ENCODE results near the gene ENPEP. TPM values are rescaled to one million over a fixed set of nuclear protein-coding genes. Genes with fewer than 3 reads are reported as not detected.

ENPEP gene
- total and polyA plus RNA-seq, 10 of the 15 experiments (the other 5 are each of a cell fraction or from before 2014, with no cell fraction given) = 0.03 TPM; not detected in 9

- Histone ChIP-seq H3K27ac (ENCODE audit: control insufficient read depth, insufficient read depth) (no peak overlapping the region), H3K36me3 (ENCODE audit: control insufficient read depth in 2 of 2, insufficient read depth in 2 of 2, low read length in 1 of 2) (no peaks in the 10 kb centered on the region), H3K4me3 (no peak overlapping the region), H2AFZ (ENCODE audit: control insufficient read depth, low read depth, low read length) (no peak overlapping the region), H3K79me2 (ENCODE audit: control insufficient read depth, insufficient read depth, low read length) (no peaks in the 10 kb centered on the region), H3K9ac (ENCODE audit: control insufficient read depth, insufficient read depth, low read length) (no peak overlapping the region), H3K4me1 (ENCODE audit: control insufficient read depth, insufficient read depth, low read length) (no peaks in the 10 kb centered on the region), H3K4me2 (ENCODE audit: control insufficient read depth, insufficient read depth) (no peak overlapping the region), H3K9me3 (replicated peaks; ENCODE audit: control insufficient read depth, insufficient read depth, low read length) (no peaks in the 10 kb centered on the region), H4K20me1 (ENCODE audit: control insufficient read depth, insufficient read depth) (no peaks in the 10 kb centered on the region), H3K27me3 (replicated peaks in 1 of 2; ENCODE audit: control insufficient read depth in 2 of 2, insufficient read depth in 2 of 2, low read length in 1 of 2) (no peaks in the 10 kb centered on the region)
- no peak for FAIRE-seq
- WGBS (ENCODE audit: insufficient coverage, insufficient replicate concordance, low lambda C conversion rate, missing lambda C conversion rate) = 59% methylated on average over 2 of the region's 2 CpGs
- ATAC-seq = no peak
- in situ Hi-C loops (cut with MboI) = no loop called here
- no TSS peak for BruUV-seq (replicated peaks)
- intact Hi-C loops (cut with micrococcal nuclease; ENCODE audit: unreplicated experiment) = no loop called here
- CTCF ChIA-PET = interaction anchor here (0.6 to 17.0 kb wide), 7 partner anchors 9 to 639 kb away, joined by 3 to 812 read pairs (median 6); no protein-coding TSS in a partner anchor
- RAD21 ChIA-PET (ENCODE audit: unreplicated experiment) = no interaction called here
- SMC1A ChIA-PET (ENCODE audit: uncharacterized antibody, unreplicated experiment) = interaction anchor here (1.1 to 7.3 kb wide), 8 partner anchors 11 to 521 kb away, joined by 3 to 79 read pairs (median 4); no protein-coding TSS in a partner anchor
- no peak for DNase-seq (ENCODE audit: low read depth, low spot score)
- POLR2A ChIA-PET = interaction anchor here (0.7 to 1.1 kb wide), 2 partner anchors 13 to 1983 kb away, joined by 3 read pairs; no protein-coding TSS in a partner anchor
- TF ChIP-seq, protein P1, sequence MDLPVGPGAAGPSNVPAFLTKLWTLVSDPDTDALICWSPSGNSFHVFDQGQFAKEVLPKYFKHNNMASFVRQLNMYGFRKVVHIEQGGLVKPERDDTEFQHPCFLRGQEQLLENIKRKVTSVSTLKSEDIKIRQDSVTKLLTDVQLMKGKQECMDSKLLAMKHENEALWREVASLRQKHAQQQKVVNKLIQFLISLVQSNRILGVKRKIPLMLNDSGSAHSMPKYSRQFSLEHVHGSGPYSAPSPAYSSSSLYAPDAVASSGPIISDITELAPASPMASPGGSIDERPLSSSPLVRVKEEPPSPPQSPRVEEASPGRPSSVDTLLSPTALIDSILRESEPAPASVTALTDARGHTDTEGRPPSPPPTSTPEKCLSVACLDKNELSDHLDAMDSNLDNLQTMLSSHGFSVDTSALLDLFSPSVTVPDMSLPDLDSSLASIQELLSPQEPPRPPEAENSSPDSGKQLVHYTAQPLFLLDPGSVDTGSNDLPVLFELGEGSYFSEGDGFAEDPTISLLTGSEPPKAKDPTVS (IDR thresholded peaks at IDR 0.05; ENCODE audit: low read depth, low read length) = no peak
- TF ChIP-seq CUX1 (IDR thresholded peaks at IDR 0.05; ENCODE audit: insufficient replicate concordance, low read depth, low read length) (no peak), ZSCAN29 (IDR thresholded peaks at IDR 0.05) (no peak), RB1 (IDR thresholded peaks at IDR 0.05; ENCODE audit: borderline replicate concordance) (no peak), NR2C1 (IDR thresholded peaks at IDR 0.05) (no peak), SPI1 (IDR thresholded peaks at IDR 0.05; ENCODE audit: borderline replicate concordance, insufficient read depth, low read depth, low read length) (no peak), CHD4 (IDR thresholded peaks at IDR 0.05) (no peak), BHLHE40 (IDR thresholded peaks at IDR 0.05; ENCODE audit: borderline replicate concordance in 1 of 2, low read depth in 2 of 2, low read length in 1 of 2) (no peak), CEBPB (IDR thresholded peaks at IDR 0.05; ENCODE audit: borderline replicate concordance in 1 of 2, low read depth in 2 of 2, low read length in 2 of 2) (no peak), GATAD2B (conservative IDR thresholded peaks at IDR 0.05; ENCODE audit: low read depth) (no peak)
- TF ChIP-seq, protein P2, sequence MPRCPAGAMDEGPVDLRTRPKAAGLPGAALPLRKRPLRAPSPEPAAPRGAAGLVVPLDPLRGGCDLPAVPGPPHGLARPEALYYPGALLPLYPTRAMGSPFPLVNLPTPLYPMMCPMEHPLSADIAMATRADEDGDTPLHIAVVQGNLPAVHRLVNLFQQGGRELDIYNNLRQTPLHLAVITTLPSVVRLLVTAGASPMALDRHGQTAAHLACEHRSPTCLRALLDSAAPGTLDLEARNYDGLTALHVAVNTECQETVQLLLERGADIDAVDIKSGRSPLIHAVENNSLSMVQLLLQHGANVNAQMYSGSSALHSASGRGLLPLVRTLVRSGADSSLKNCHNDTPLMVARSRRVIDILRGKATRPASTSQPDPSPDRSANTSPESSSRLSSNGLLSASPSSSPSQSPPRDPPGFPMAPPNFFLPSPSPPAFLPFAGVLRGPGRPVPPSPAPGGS (IDR thresholded peaks at IDR 0.05; ENCODE audit: borderline replicate concordance, insufficient read depth, low read depth, low read length, poor library complexity, severe bottlenecking) = no peak
- TF ChIP-seq, protein P3, sequence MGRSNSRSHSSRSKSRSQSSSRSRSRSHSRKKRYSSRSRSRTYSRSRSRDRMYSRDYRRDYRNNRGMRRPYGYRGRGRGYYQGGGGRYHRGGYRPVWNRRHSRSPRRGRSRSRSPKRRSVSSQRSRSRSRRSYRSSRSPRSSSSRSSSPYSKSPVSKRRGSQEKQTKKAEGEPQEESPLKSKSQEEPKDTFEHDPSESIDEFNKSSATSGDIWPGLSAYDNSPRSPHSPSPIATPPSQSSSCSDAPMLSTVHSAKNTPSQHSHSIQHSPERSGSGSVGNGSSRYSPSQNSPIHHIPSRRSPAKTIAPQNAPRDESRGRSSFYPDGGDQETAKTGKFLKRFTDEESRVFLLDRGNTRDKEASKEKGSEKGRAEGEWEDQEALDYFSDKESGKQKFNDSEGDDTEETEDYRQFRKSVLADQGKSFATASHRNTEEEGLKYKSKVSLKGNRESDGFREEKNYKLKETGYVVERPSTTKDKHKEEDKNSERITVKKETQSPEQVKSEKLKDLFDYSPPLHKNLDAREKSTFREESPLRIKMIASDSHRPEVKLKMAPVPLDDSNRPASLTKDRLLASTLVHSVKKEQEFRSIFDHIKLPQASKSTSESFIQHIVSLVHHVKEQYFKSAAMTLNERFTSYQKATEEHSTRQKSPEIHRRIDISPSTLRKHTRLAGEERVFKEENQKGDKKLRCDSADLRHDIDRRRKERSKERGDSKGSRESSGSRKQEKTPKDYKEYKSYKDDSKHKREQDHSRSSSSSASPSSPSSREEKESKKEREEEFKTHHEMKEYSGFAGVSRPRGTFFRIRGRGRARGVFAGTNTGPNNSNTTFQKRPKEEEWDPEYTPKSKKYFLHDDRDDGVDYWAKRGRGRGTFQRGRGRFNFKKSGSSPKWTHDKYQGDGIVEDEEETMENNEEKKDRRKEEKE (IDR thresholded peaks at IDR 0.05) = no peak
Observed at GRCh38 chr4:110520886-110521285, 44.9 kb downstream of the ENPEP start.

Data from GM12878 (cell line).